HCT116 (cell line): Measurements from ENCODE around the gene CNFN. TPM values are rescaled to one million over a fixed set of nuclear protein-coding genes. Genes with fewer than 3 reads are reported as not detected.

Experiments
- ATAC-seq: fragments of 200-7000 bp; cut with Tn5 transposase; 2 replicates; pipeline ENCODE4 v1.9.1; 2020; ENCODE audit warnings: mild to moderate bottlenecking, moderate library complexity
- BruUV-seq: library from RNA; stranded (reverse); fragments of 400-500 nt; replicated peaks from 2 replicates; lab custom pipeline; 2021; lab: Mats Ljungman, UMichigan
- CTCF ChIA-PET: fragments of 300-600 bp; sonication (Branson Sonifier 250); formaldehyde crosslinking; loops from one replicate; lab custom pipeline; 2021; ENCODE audit warnings: antibody characterized with exemption; lab: Charles Lee
- POLR2A ChIA-PET: fragments of 300-600, 350-600 bp; sonication (Branson Sonifier 250); formaldehyde crosslinking; loops from one replicate; lab custom pipeline; 2021; ENCODE audit warnings: antibody characterized with exemption; lab: Charles Lee
- RAD21 ChIA-PET, 2 experiments: fragments of 300-600 bp; sonication (Branson Sonifier 250); formaldehyde crosslinking; loops; one replicate each; lab custom pipeline; 2023; ENCODE audit warnings: low total read pairs in 2 of 2; ENCODE audit not compliant: uncharacterized antibody in 2 of 2, unreplicated experiment in 2 of 2, low non-redundant PET in 1 of 2; lab: Charles Lee
- DNase-seq: peaks from one replicate; pipeline ENCODE4 v3.0.0-alpha.2; 2010; ENCODE audit warnings: low read depth, low spot score
- H2AFZ ChIP-seq: fragments of 200-600 bp; shearing (Covaris generic), sonication (generic); 2 replicates; pipeline ENCODE4 v1.6.1; 2017; ENCODE audit warnings: low read depth, mixed run types, mixed read lengths, antibody characterized with exemption, low read length; ENCODE audit not compliant: poor library complexity, severe bottlenecking
- H3K27ac ChIP-seq: 2 replicates; pipeline ENCODE4 v1.5.1; 2012; ENCODE audit warnings: low read depth, low read length
- H3K27me3 ChIP-seq: fragments of 200-600 bp; sonication (generic); 2 replicates; pipeline ENCODE4 v1.6.1; 2016; ENCODE audit warnings: mixed run types, low read length, mixed read lengths; ENCODE audit not compliant: insufficient read depth
- H3K36me3 ChIP-seq, 2 experiments: fragments of 200-500 bp in 1 of 2; fragments of 200-600 bp in 1 of 2; sonication (Bioruptor generic) in 1 of 2; sonication (generic) in 1 of 2; 2 replicates each; pipeline versions ENCODE4 v1.5.1 to v1.6.1; 2014 to 2016; ENCODE audit warnings: low read length in 2 of 2, inconsistent platforms in 1 of 2, mixed read lengths in 1 of 2, mixed run types in 1 of 2; ENCODE audit not compliant: insufficient read depth in 2 of 2, control insufficient read depth in 1 of 2
- H3K4me1 ChIP-seq, 2 experiments: fragments of 200-600 bp in 1 of 2; sonication (generic) in 1 of 2; 2 replicates each; pipeline versions ENCODE4 v1.5.1 to v1.6.1; 2012 to 2017; ENCODE audit warnings: low read length in 2 of 2, inconsistent platforms in 1 of 2, mild to moderate bottlenecking in 1 of 2, mixed read lengths in 1 of 2, mixed run types in 1 of 2, moderate library complexity in 1 of 2; ENCODE audit not compliant: insufficient read depth in 2 of 2, control insufficient read depth in 1 of 2
- H3K4me2 ChIP-seq: fragments of 200-600 bp; sonication (generic); 2 replicates; pipeline ENCODE4 v1.6.1; 2017; ENCODE audit warnings: mixed run types, low read length, mixed read lengths
- H3K4me3 ChIP-seq, 2 experiments: fragments of 200-600 bp in 1 of 2; sonication (generic) in 1 of 2; replicated peaks in 1 of 2; 2 replicates each; pipeline ENCODE4 v1.5.1; 2011 to 2016; ENCODE audit warnings: low read length in 2 of 2, control low read depth in 1 of 2, low read depth in 1 of 2, mild to moderate bottlenecking in 1 of 2, mixed read lengths in 1 of 2, mixed run types in 1 of 2
- H3K79me2 ChIP-seq: fragments of 200-600 bp; sonication (generic); 2 replicates; pipeline ENCODE4 v1.6.1; 2017; ENCODE audit warnings: mild to moderate bottlenecking, mixed run types, low read length, moderate library complexity, mixed read lengths; ENCODE audit not compliant: insufficient read depth
- H3K9ac ChIP-seq: fragments of 200-600 bp; sonication (generic); 2 replicates; pipeline ENCODE4 v1.6.1; 2016; ENCODE audit warnings: low read length, mixed read lengths
- H3K9me2 ChIP-seq: fragments of 200-600 bp; sonication (generic), shearing (Covaris generic); 2 replicates; pipeline ENCODE4 v1.6.1; 2017; ENCODE audit warnings: mixed run types, mild to moderate bottlenecking, moderate library complexity; ENCODE audit not compliant: insufficient read depth
- H3K9me3 ChIP-seq, 2 experiments: fragments of 200-500 bp in 1 of 2; fragments of 200-600 bp in 1 of 2; sonication (Bioruptor generic) in 1 of 2; sonication (generic) in 1 of 2; 2 replicates each; pipeline ENCODE4 v1.6.1; 2014 to 2017; ENCODE audit warnings: low read length in 2 of 2, mixed read lengths in 2 of 2, inconsistent platforms in 1 of 2, low read depth in 1 of 2, mild to moderate bottlenecking in 1 of 2, mixed run types in 1 of 2, moderate library complexity in 1 of 2; ENCODE audit not compliant: control insufficient read depth in 1 of 2, insufficient read depth in 1 of 2
- H4K20me1 ChIP-seq: fragments of 200-600 bp; sonication (generic), shearing (Covaris generic); 2 replicates; pipeline ENCODE4 v1.6.1; 2017; ENCODE audit warnings: mixed run types, mild to moderate bottlenecking, moderate library complexity; ENCODE audit not compliant: insufficient read depth
- CBX3 ChIP-seq: IDR thresholded peaks from 2 replicates; pipeline ENCODE4 v1.6.1; 2012; ENCODE audit warnings: low read depth
- CEBPB ChIP-seq: IDR thresholded peaks from 2 replicates; pipeline ENCODE4 v1.6.1; 2012; ENCODE audit warnings: low read depth
- EGR1 ChIP-seq: IDR thresholded peaks from 2 replicates; pipeline ENCODE4 v1.6.1; 2012; ENCODE audit warnings: low read depth
- ELF1 ChIP-seq: IDR thresholded peaks from 2 replicates; pipeline ENCODE4 v1.6.1; 2012; ENCODE audit warnings: low read depth, borderline replicate concordance
- EZH2phosphoT487 ChIP-seq: fragments of 200-600 bp; IDR thresholded peaks from 2 replicates; pipeline ENCODE4 v1.6.1; 2018; ENCODE audit warnings: antibody characterized with exemption, borderline replicate concordance
- JUND ChIP-seq: IDR thresholded peaks from 2 replicates; pipeline ENCODE4 v1.6.1; 2012
- MAX ChIP-seq: IDR thresholded peaks from 2 replicates; pipeline ENCODE4 v1.6.1; 2012
- TCF7L2 ChIP-seq: IDR thresholded peaks from 2 replicates; pipeline ENCODE4 v1.7.0; 2011; ENCODE audit warnings: borderline replicate concordance, inconsistent platforms; ENCODE audit not compliant: insufficient read depth, insufficient read length; ENCODE audit errors: extremely low read depth
- ZFX ChIP-seq: fragments of 450-650 bp; IDR thresholded peaks from 2 replicates; pipeline ENCODE4 v1.6.1; 2017
- intact Hi-C: fragments of 100-400 bp; cut with micrococcal nuclease; formaldehyde crosslinking; loops from 2 replicates; pipeline ENCODE4 v1.10.0; 2022
- total RNA-seq: library from RNA; stranded (reverse); gene quantifications from one replicate; pipeline ENCODE4 v1.2.1, GENCODE V29; 2021; ENCODE audit not compliant: unreplicated experiment

The CNFN gene
- total RNA-seq, 1 experiment from 2014 or later, result 13.9 TPM

GRCh38 chr19:42407085-42407815 is 17.2 kb upstream of the CNFN start:
- Histone ChIP-seq H3K9me3 (no peaks in the 10 kb centered on the region), H2AFZ (no peak overlapping the region), H3K9me2 (no peaks in the 10 kb centered on the region), H3K79me2 (peaks cover 4% of the 10 kb centered on the region; the same call in 1 of the 2 replicates), H3K4me2 (no peak overlapping the region), H3K36me3 (no peaks in the 10 kb centered on the region; a peak in 2 of 4 replicates), H3K4me3 (no peak overlapping the region), H3K27ac (no peak overlapping the region), H3K27me3 (no peaks in the 10 kb centered on the region), H3K9ac (no peak overlapping the region), H4K20me1 (no peaks in the 10 kb centered on the region), H3K4me1 (peaks cover 11 to 16% of the 10 kb centered on the region in 2 experiments)
- ChIA-PET CTCF (no interaction called here), RAD21 (no interaction called here), POLR2A (no interaction called here)
- BruUV-seq, result no TSS peak
- intact Hi-C loops, result no loop called here
- no peak for TF ChIP-seq CEBPB
- TF ChIP-seq ELF1, result no peak
- TF ChIP-seq JUND, result no peak
- TF ChIP-seq EZH2phosphoT487, result no peak
- ATAC-seq (no peak), DNase-seq (no peak)

GRCh38 chr19:42406111-42406510 is 16.0 kb upstream of the CNFN start:
- TF ChIP-seq CEBPB, result no peak
- no peak for TF ChIP-seq JUND
- TF ChIP-seq TCF7L2, result no peak
- no peak for TF ChIP-seq MAX
- no peak for TF ChIP-seq CBX3
- no peak for TF ChIP-seq ZFX
- no peak for TF ChIP-seq EGR1
- H3K27ac ChIP-seq, result no peak overlapping the region; the same call in 1 of the 2 replicates
- H3K4me2 ChIP-seq, result no peak overlapping the region
- no peak overlapping the region for H3K9ac ChIP-seq
- intact Hi-C loops, result no loop called here
- ChIA-PET RAD21 (no interaction called here), CTCF (no interaction called here), POLR2A (no interaction called here)
- BruUV-seq, result no TSS peak
- H4K20me1 ChIP-seq, result no peaks in the 10 kb centered on the region
- H3K4me1 ChIP-seq, result peaks cover 4 to 9% of the 10 kb centered on the region in 2 experiments; a peak in 3 of 4 replicates
- no peak overlapping the region for H3K4me3 ChIP-seq
- no peaks in the 10 kb centered on the region for H3K27me3 ChIP-seq
- H3K9me3 ChIP-seq, result no peaks in the 10 kb centered on the region
- no peaks in the 10 kb centered on the region for H3K9me2 ChIP-seq
- no peak for DNase-seq
- peaks cover 4% of the 10 kb centered on the region; the same call in 1 of the 2 replicates for H3K79me2 ChIP-seq
- H2AFZ ChIP-seq, result no peak overlapping the region
- no peaks in the 10 kb centered on the region; a peak in 2 of 4 replicates for H3K36me3 ChIP-seq
- ATAC-seq, result no peak
